Neural cell (in vitro differentiated cells): ENCODE results near the gene KCNIP4.

ENCODE experiments used
- CTCF ChIP-seq: fragments of 450-650 bp; IDR thresholded peaks from 2 replicates; pipeline ENCODE4 v1.5.1; 2014; ENCODE audit warnings: antibody characterized with exemption, mild to moderate bottlenecking, moderate library complexity; ENCODE audit not compliant: poor library complexity, severe bottlenecking
- EP300 ChIP-seq: fragments of 450-650 bp; conservative IDR thresholded peaks from 2 replicates; pipeline ENCODE4 v1.6.1; 2014; ENCODE audit warnings: antibody characterized with exemption, mild to moderate bottlenecking, moderate library complexity; ENCODE audit not compliant: poor library complexity, severe bottlenecking
- EZH2 ChIP-seq: fragments of 200-600, 300-800 bp; shearing (Covaris generic), sonication (generic); IDR thresholded peaks from 2 replicates; pipeline ENCODE4 v1.6.1; 2014; ENCODE audit warnings: antibody characterized with exemption, low read length, borderline replicate concordance, mild to moderate bottlenecking; ENCODE audit not compliant: insufficient read depth, poor library complexity, severe bottlenecking
- MXI1 ChIP-seq: fragments of 450-650 bp; conservative IDR thresholded peaks from 2 replicates; pipeline ENCODE4 v1.6.1; 2014; ENCODE audit warnings: antibody characterized with exemption, mild to moderate bottlenecking; ENCODE audit not compliant: poor library complexity, severe bottlenecking
- POLR2AphosphoS5 ChIP-seq: IDR thresholded peaks from 2 replicates; pipeline ENCODE4 v1.6.1; 2012
- RAD21 ChIP-seq: fragments of 450-650 bp; conservative IDR thresholded peaks from 2 replicates; pipeline ENCODE4 v1.6.1; 2014; ENCODE audit warnings: antibody characterized with exemption, mild to moderate bottlenecking, moderate library complexity
- REST ChIP-seq: IDR thresholded peaks from 2 replicates; pipeline ENCODE4 v1.6.1; 2012; ENCODE audit warnings: borderline replicate concordance
- SMC3 ChIP-seq: fragments of 450-650 bp; conservative IDR thresholded peaks from 2 replicates; pipeline ENCODE4 v1.6.1; 2014; ENCODE audit warnings: antibody characterized with exemption, mild to moderate bottlenecking, moderate library complexity; ENCODE audit not compliant: poor library complexity
- TAF1 ChIP-seq: IDR thresholded peaks from 2 replicates; pipeline ENCODE4 v1.6.1; 2012; ENCODE audit warnings: low read depth

GRCh38 chr4:21757248-21757647, 191.3 kb downstream of the KCNIP4 start:
- TF ChIP-seq CTCF (no peak), RAD21 (no peak), POLR2AphosphoS5 (no peak), EZH2 (no peak), EP300 (no peak), REST (no peak), MXI1 (no peak), TAF1 (no peak), SMC3 (no peak)
